ENCODE data around the gene WRAP53.
A peak's percentile ranks its signal among the peaks of the same experiment; 100 is the strongest.

The WRAP53 gene

GRCh38 chr17:7739746-7740145 is 51.5 kb downstream of the WRAP53 start:
- no peak for TF ChIP-seq CTCF (conservative IDR thresholded peaks at IDR 0.05)
- no peak overlapping the region for H3K27ac ChIP-seq

- TF ChIP-seq CTCF (conservative IDR thresholded peaks at IDR 0.05): no peak
- H3K27ac ChIP-seq: peak overlapping the region; percentile 31; the same call in 1 of the 2 replicates
Observed at GRCh38 chr17:7740481-7741001, 52.3 kb downstream of the WRAP53 start.

GRCh38 chr17:7742729-7743128 is 54.5 kb downstream of the WRAP53 start:
- TF ChIP-seq CTCF (conservative IDR thresholded peaks at IDR 0.05): no peak
- no peak overlapping the region for H3K27ac ChIP-seq

GRCh38 chr17:7744416-7744815 is 56.1 kb downstream of the WRAP53 start:
- peak overlapping the region; percentile 45 for H3K27ac ChIP-seq
- no peak for TF ChIP-seq CTCF (conservative IDR thresholded peaks at IDR 0.05)

- TF ChIP-seq CTCF (conservative IDR thresholded peaks at IDR 0.05): 0 out of 2 replicates have a peak, but pooled peaks have one; percentile 14
- H3K27ac ChIP-seq: no peak overlapping the region
Observed at GRCh38 chr17:7745748-7746470, 57.6 kb downstream of the WRAP53 start.

GRCh38 chr17:7747635-7748071 is 59.4 kb downstream of the WRAP53 start:
- peak overlapping the region; percentile 10; the same call in 1 of the 2 replicates for H3K27ac ChIP-seq
- no peak for TF ChIP-seq CTCF (conservative IDR thresholded peaks at IDR 0.05)

- no peak for TF ChIP-seq CTCF (conservative IDR thresholded peaks at IDR 0.05)
- peak overlapping the region; percentile 10; the same call in 1 of the 2 replicates for H3K27ac ChIP-seq
Observed at GRCh38 chr17:7748076-7748775, 59.9 kb downstream of the WRAP53 start.
